ENCODE results near the gene ZNF750.

The ZNF750 gene

GRCh38 chr17:82814834-82815233 is 25.0 kb downstream of the ZNF750 start:
- in situ Hi-C loops (cut with MboI; ENCODE audit: low sequenced_read_pairs): no loop called here

GRCh38 chr17:82813299-82814051 is 26.3 kb downstream of the ZNF750 start:
- in situ Hi-C loops (cut with MboI; ENCODE audit: low sequenced_read_pairs): no loop called here

- in situ Hi-C loops (cut with MboI; ENCODE audit: low sequenced_read_pairs): no loop called here
These were observed 27.2 kb downstream of the ZNF750 start for GRCh38 chr17:82812601-82813000.

- in situ Hi-C loops (cut with MboI; ENCODE audit: low sequenced_read_pairs): no loop called here
These were observed 27.8 kb downstream of the ZNF750 start for GRCh38 chr17:82812058-82812457.

- in situ Hi-C loops (cut with MboI; ENCODE audit: low sequenced_read_pairs): no loop called here
These were observed 29.0 kb downstream of the ZNF750 start for GRCh38 chr17:82810644-82811430.

GRCh38 chr17:82808921-82809905 is 30.6 kb downstream of the ZNF750 start:
- in situ Hi-C loops (cut with MboI; ENCODE audit: low sequenced_read_pairs): no loop called here

- in situ Hi-C loops (cut with MboI; ENCODE audit: low sequenced_read_pairs): no loop called here
These were observed 31.8 kb downstream of the ZNF750 start for GRCh38 chr17:82808006-82808405.

- in situ Hi-C loops (cut with MboI; ENCODE audit: low sequenced_read_pairs): no loop called here
These were observed 32.3 kb downstream of the ZNF750 start for GRCh38 chr17:82807562-82807961.

GRCh38 chr17:82807101-82807500 is 32.7 kb downstream of the ZNF750 start:
- in situ Hi-C loops (cut with MboI; ENCODE audit: low sequenced_read_pairs): no loop called here

- in situ Hi-C loops (cut with MboI; ENCODE audit: low sequenced_read_pairs): no loop called here
These were observed 33.2 kb downstream of the ZNF750 start for GRCh38 chr17:82806645-82807044.

GRCh38 chr17:82805823-82806222 is 34.0 kb downstream of the ZNF750 start:
- in situ Hi-C loops (cut with MboI; ENCODE audit: low sequenced_read_pairs): no loop called here

- in situ Hi-C loops (cut with MboI; ENCODE audit: low sequenced_read_pairs): no loop called here
These were observed 34.6 kb downstream of the ZNF750 start for GRCh38 chr17:82805254-82805653.

- in situ Hi-C loops (cut with MboI; ENCODE audit: low sequenced_read_pairs): no loop called here
These were observed 35.2 kb downstream of the ZNF750 start for GRCh38 chr17:82804442-82805191.

GRCh38 chr17:82803606-82804005 is 36.2 kb downstream of the ZNF750 start:
- in situ Hi-C loops (cut with MboI; ENCODE audit: low sequenced_read_pairs): no loop called here

- in situ Hi-C loops (cut with MboI; ENCODE audit: low sequenced_read_pairs): no loop called here
These were observed 36.6 kb downstream of the ZNF750 start for GRCh38 chr17:82803185-82803584.

GRCh38 chr17:82802075-82802780 is 37.6 kb downstream of the ZNF750 start:
- in situ Hi-C loops (cut with MboI; ENCODE audit: low sequenced_read_pairs): no loop called here

- in situ Hi-C loops (cut with MboI; ENCODE audit: low sequenced_read_pairs): no loop called here
These were observed 38.3 kb downstream of the ZNF750 start for GRCh38 chr17:82801377-82801970.

- in situ Hi-C loops (cut with MboI; ENCODE audit: low sequenced_read_pairs): no loop called here
These were observed 38.9 kb downstream of the ZNF750 start for GRCh38 chr17:82800885-82801284.

GRCh38 chr17:82799591-82799990 is 40.2 kb downstream of the ZNF750 start:
- in situ Hi-C loops (cut with MboI; ENCODE audit: low sequenced_read_pairs): no loop called here
